ENCODE results near the gene CYP17A1.
"Not testable (repeated sequence)": the region's sequence is repeated elsewhere in the genome, so short reads cannot be mapped to it uniquely, and the experiment has no call there.

Gene CYP17A1

GRCh38 chr10:102855731-102856436 lies 18.7 kb upstream of the CYP17A1 start:
- ATAC-seq (replicated peaks; ENCODE audit: extremely low read depth, poor library complexity, severe bottlenecking); H3K9me3 Mint-ChIP-seq; DNase-seq (ENCODE audit: low spot score in 2 of 2); H3K27me3 Mint-ChIP-seq; H3K36me3 Mint-ChIP-seq (ENCODE audit: insufficient read depth); H3K27ac Mint-ChIP-seq (ENCODE audit: low read depth): not testable (repeated sequence)
- Mint-ChIP-seq H3K4me3 (peak overlapping the region; percentile 7), H3K4me1 (peaks cover 15% of the 10 kb centered on the region)

GRCh38 chr10:102853237-102853636 lies 16.0 kb upstream of the CYP17A1 start:
- not testable (repeated sequence) for ATAC-seq (replicated peaks; ENCODE audit: extremely low read depth, poor library complexity, severe bottlenecking); DNase-seq (ENCODE audit: low spot score in 2 of 2); H3K4me3 Mint-ChIP-seq; H3K4me1 Mint-ChIP-seq; H3K27ac Mint-ChIP-seq (ENCODE audit: low read depth); H3K27me3 Mint-ChIP-seq; H3K9me3 Mint-ChIP-seq; H3K36me3 Mint-ChIP-seq (ENCODE audit: insufficient read depth)

GRCh38 chr10:102850025-102850518 lies 12.9 kb upstream of the CYP17A1 start:
- Mint-ChIP-seq H3K4me3 (no peak overlapping the region), H3K9me3 (no peaks in the 10 kb centered on the region), H3K27ac (ENCODE audit: low read depth) (no peak overlapping the region), H3K27me3 (no peaks in the 10 kb centered on the region), H3K4me1 (peaks cover 10% of the 10 kb centered on the region), H3K36me3 (ENCODE audit: insufficient read depth) (no peaks in the 10 kb centered on the region)
- no peak for DNase-seq (ENCODE audit: low spot score in 2 of 2)
- no peak for ATAC-seq (replicated peaks; ENCODE audit: extremely low read depth, poor library complexity, severe bottlenecking)

GRCh38 chr10:102845352-102845902 lies 8.2 kb upstream of the CYP17A1 start:
- no peak overlapping the region for H3K27ac Mint-ChIP-seq (ENCODE audit: low read depth)
- H3K4me3 Mint-ChIP-seq: no peak overlapping the region
- no peaks in the 10 kb centered on the region for H3K4me1 Mint-ChIP-seq
- H3K36me3 Mint-ChIP-seq (ENCODE audit: insufficient read depth): no peaks in the 10 kb centered on the region
- DNase-seq (ENCODE audit: low spot score in 2 of 2) (no peak), ATAC-seq (replicated peaks; ENCODE audit: extremely low read depth, poor library complexity, severe bottlenecking) (no peak)
- peaks cover 34% of the 10 kb centered on the region for H3K27me3 Mint-ChIP-seq
- no peaks in the 10 kb centered on the region for H3K9me3 Mint-ChIP-seq

- H3K4me1 Mint-ChIP-seq; DNase-seq (ENCODE audit: low spot score in 2 of 2); H3K27ac Mint-ChIP-seq (ENCODE audit: low read depth); ATAC-seq (replicated peaks; ENCODE audit: extremely low read depth, poor library complexity, severe bottlenecking); H3K4me3 Mint-ChIP-seq; H3K9me3 Mint-ChIP-seq; H3K36me3 Mint-ChIP-seq (ENCODE audit: insufficient read depth): not testable (repeated sequence)
- H3K27me3 Mint-ChIP-seq: peaks cover 45% of the 10 kb centered on the region
These were observed 7.1 kb upstream of the CYP17A1 start for GRCh38 chr10:102844190-102844776.

GRCh38 chr10:102843139-102843538 lies 5.9 kb upstream of the CYP17A1 start:
- H3K27me3 Mint-ChIP-seq: peaks cover 57% of the 10 kb centered on the region
- DNase-seq (ENCODE audit: low spot score in 2 of 2); H3K4me3 Mint-ChIP-seq; H3K27ac Mint-ChIP-seq (ENCODE audit: low read depth); H3K9me3 Mint-ChIP-seq; H3K36me3 Mint-ChIP-seq (ENCODE audit: insufficient read depth); ATAC-seq (replicated peaks; ENCODE audit: extremely low read depth, poor library complexity, severe bottlenecking); H3K4me1 Mint-ChIP-seq: not testable (repeated sequence)

GRCh38 chr10:102841827-102842345 lies 4.7 kb upstream of the CYP17A1 start:
- no peak overlapping the region for H3K27ac Mint-ChIP-seq (ENCODE audit: low read depth)
- H3K4me1 Mint-ChIP-seq: no peaks in the 10 kb centered on the region
- no peak overlapping the region for H3K4me3 Mint-ChIP-seq
- H3K36me3 Mint-ChIP-seq (ENCODE audit: insufficient read depth): no peaks in the 10 kb centered on the region
- H3K9me3 Mint-ChIP-seq: peaks cover 10% of the 10 kb centered on the region
- no peak for DNase-seq (ENCODE audit: low spot score in 2 of 2)
- no peak for ATAC-seq (replicated peaks; ENCODE audit: extremely low read depth, poor library complexity, severe bottlenecking)
- peaks cover 68% of the 10 kb centered on the region for H3K27me3 Mint-ChIP-seq

GRCh38 chr10:102838276-102838927 lies 1.2 kb upstream of the CYP17A1 start:
- Mint-ChIP-seq H3K27me3 (peaks cover 65% of the 10 kb centered on the region), H3K9me3 (peaks cover 10% of the 10 kb centered on the region)
- DNase-seq (ENCODE audit: low spot score in 2 of 2); H3K36me3 Mint-ChIP-seq (ENCODE audit: insufficient read depth); ATAC-seq (replicated peaks; ENCODE audit: extremely low read depth, poor library complexity, severe bottlenecking); H3K4me3 Mint-ChIP-seq; H3K4me1 Mint-ChIP-seq; H3K27ac Mint-ChIP-seq (ENCODE audit: low read depth): not testable (repeated sequence)

GRCh38 chr10:102835007-102835482 lies 2.2 kb downstream of the CYP17A1 start:
- peaks cover 5% of the 10 kb centered on the region for H3K4me1 Mint-ChIP-seq
- ATAC-seq (replicated peaks; ENCODE audit: extremely low read depth, poor library complexity, severe bottlenecking) (peak; percentile 62), DNase-seq (ENCODE audit: low spot score in 2 of 2) (peak; percentile 50 to 66)
- no peak overlapping the region for H3K27ac Mint-ChIP-seq (ENCODE audit: low read depth)
- H3K4me3 Mint-ChIP-seq: no peak overlapping the region
- H3K36me3 Mint-ChIP-seq (ENCODE audit: insufficient read depth): peaks cover 1% of the 10 kb centered on the region
- H3K27me3 Mint-ChIP-seq: peaks cover 37% of the 10 kb centered on the region
- H3K9me3 Mint-ChIP-seq: peaks cover 10% of the 10 kb centered on the region

- Mint-ChIP-seq H3K27ac (ENCODE audit: low read depth) (no peak overlapping the region), H3K4me1 (peaks cover 5% of the 10 kb centered on the region), H3K4me3 (no peak overlapping the region), H3K27me3 (peaks cover 28% of the 10 kb centered on the region), H3K36me3 (ENCODE audit: insufficient read depth) (peaks cover 1% of the 10 kb centered on the region), H3K9me3 (peaks cover 10% of the 10 kb centered on the region)
- ATAC-seq (replicated peaks; ENCODE audit: extremely low read depth, poor library complexity, severe bottlenecking) (no peak), DNase-seq (ENCODE audit: low spot score in 2 of 2) (no peak)
These were observed 3.1 kb downstream of the CYP17A1 start for GRCh38 chr10:102834143-102834542.

- peaks cover 1% of the 10 kb centered on the region for H3K36me3 Mint-ChIP-seq (ENCODE audit: insufficient read depth)
- H3K27me3 Mint-ChIP-seq: peaks cover 16% of the 10 kb centered on the region
- no peak for ATAC-seq (replicated peaks; ENCODE audit: extremely low read depth, poor library complexity, severe bottlenecking)
- no peak for DNase-seq (ENCODE audit: low spot score in 2 of 2)
- no peak overlapping the region for H3K4me3 Mint-ChIP-seq
- peaks cover 6% of the 10 kb centered on the region for H3K9me3 Mint-ChIP-seq
- peaks cover 5% of the 10 kb centered on the region for H3K4me1 Mint-ChIP-seq
- H3K27ac Mint-ChIP-seq (ENCODE audit: low read depth): no peak overlapping the region
These were observed 4.2 kb downstream of the CYP17A1 start for GRCh38 chr10:102832987-102833386.

GRCh38 chr10:102832248-102832647 lies 5.0 kb downstream of the CYP17A1 start:
- ATAC-seq (replicated peaks; ENCODE audit: extremely low read depth, poor library complexity, severe bottlenecking) (no peak), DNase-seq (ENCODE audit: low spot score in 2 of 2) (no peak)
- Mint-ChIP-seq H3K4me1 (peaks cover 5% of the 10 kb centered on the region), H3K9me3 (no peaks in the 10 kb centered on the region), H3K36me3 (ENCODE audit: insufficient read depth) (peaks cover 1% of the 10 kb centered on the region), H3K27ac (ENCODE audit: low read depth) (no peak overlapping the region), H3K4me3 (no peak overlapping the region), H3K27me3 (peaks cover 9% of the 10 kb centered on the region)

Measured in central memory CD8-positive, alpha-beta T cell (primary cell).